ENCODE measurements around the gene NEK9. TPM values are rescaled to one million over a fixed set of nuclear protein-coding genes. Genes with fewer than 3 reads are reported as not detected.
A peak's percentile ranks its signal among the peaks of the same experiment; 100 is the strongest.

The NEK9 gene
- total and polyA plus RNA-seq, 2 experiments from 2014 or later = 16.3 to 31.1 TPM

DNA sequence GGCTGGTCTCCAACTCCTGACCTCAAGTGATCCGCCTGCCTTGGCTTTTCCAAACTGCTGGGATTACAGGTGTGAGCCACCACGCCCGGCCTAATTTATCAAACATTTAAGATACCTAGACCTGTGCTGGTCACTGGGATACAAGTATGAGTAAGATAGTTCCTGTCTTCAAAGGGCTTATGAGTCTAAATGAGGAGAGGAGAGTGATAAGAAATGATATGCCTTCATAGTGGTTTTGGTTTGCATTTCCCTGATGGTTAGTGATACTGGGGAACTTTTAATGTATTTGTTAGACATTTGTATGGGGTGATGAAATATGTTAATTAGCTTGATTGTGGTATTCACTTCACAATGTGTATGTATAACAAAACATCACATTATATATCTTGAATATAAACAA, 28.3 kb upstream of the NEK9 start:
- TF ChIP-seq STAT1 (IDR thresholded peaks at IDR 0.05; ENCODE audit: unreplicated experiment) = no peak
- TF ChIP-seq NANOG (IDR thresholded peaks at IDR 0.05; ENCODE audit: borderline replicate concordance) = no peak
- no peak for TF ChIP-seq JUNB (IDR thresholded peaks at IDR 0.05; ENCODE audit: unreplicated experiment)
- TF ChIP-seq POLR2AphosphoS5 (IDR thresholded peaks at IDR 0.05; ENCODE audit: low read depth) = no peak
- no peak for TF ChIP-seq CREB1 (CRISPR knock-in tag; IDR thresholded peaks at IDR 0.05; ENCODE audit: low read depth)
- peaks cover 26% of the 10 kb centered on the region; the same call in 1 of the 2 replicates for H4K20me1 ChIP-seq (replicated peaks; ENCODE audit: insufficient read depth)
- H3K27me3 Mint-ChIP-seq (ENCODE audit: insufficient read depth, low read depth, poor library complexity) = no peaks in the 10 kb centered on the region
- H3K9me2 ChIP-seq (ENCODE audit: insufficient read depth) = no peaks in the 10 kb centered on the region
- peaks cover 16% of the 10 kb centered on the region; the same call in 2 of the 3 replicates for H3K4me1 Mint-ChIP-seq
- H3K27ac Mint-ChIP-seq = peak overlapping the region; percentile 39
- no peak overlapping the region for H3K27ac ChIP-seq (ENCODE audit: low read depth)
- H3K36me3 ChIP-seq (ENCODE audit: insufficient read depth) = 0 out of 2 replicates have a peak, but pooled peaks cover 5% of the 10 kb centered on the region
- no peak overlapping the region for H3K4me2 ChIP-seq
- no peak overlapping the region for H2AFZ ChIP-seq
- no peaks in the 10 kb centered on the region for H3K9me3 Mint-ChIP-seq
- ATAC-seq (no peak), DNase-seq (ENCODE audit: low spot score) (no peak)
- peaks cover 9% of the 10 kb centered on the region; the same call in 1 of the 2 replicates for H3K4me1 ChIP-seq (ENCODE audit: insufficient read depth)
- H3K27me3 ChIP-seq (ENCODE audit: insufficient read depth) = no peaks in the 10 kb centered on the region
- H3K79me2 ChIP-seq (replicated peaks; ENCODE audit: insufficient read depth) = peaks cover 68% of the 10 kb centered on the region
- no peaks in the 10 kb centered on the region for H3F3A ChIP-seq (replicated peaks; ENCODE audit: low read depth)
- peaks cover 5% of the 10 kb centered on the region; the same call in 2 of the 3 replicates for H3K36me3 Mint-ChIP-seq (ENCODE audit: low read depth)
- H3K4me3 Mint-ChIP-seq = no peak overlapping the region
- H3K4me3 ChIP-seq = no peak overlapping the region

- Histone ChIP-seq H3K9me2 (ENCODE audit: insufficient read depth) (no peaks in the 10 kb centered on the region), H3K36me3 (ENCODE audit: insufficient read depth) (0 out of 2 replicates have a peak, but pooled peaks cover 5% of the 10 kb centered on the region), H4K20me1 (replicated peaks; ENCODE audit: insufficient read depth) (peaks cover 26% of the 10 kb centered on the region; the same call in 1 of the 2 replicates), H3K4me3 (no peak overlapping the region), H3K4me2 (no peak overlapping the region), H3F3A (replicated peaks; ENCODE audit: low read depth) (no peaks in the 10 kb centered on the region), H3K27me3 (ENCODE audit: insufficient read depth) (no peaks in the 10 kb centered on the region), H2AFZ (no peak overlapping the region), H3K27ac (ENCODE audit: low read depth) (no peak overlapping the region), H3K4me1 (ENCODE audit: insufficient read depth) (peaks cover 12% of the 10 kb centered on the region; the same call in 1 of the 2 replicates), H3K79me2 (replicated peaks; ENCODE audit: insufficient read depth) (peaks cover 55% of the 10 kb centered on the region)
- Mint-ChIP-seq H3K4me3 (no peak overlapping the region), H3K4me1 (peaks cover 13% of the 10 kb centered on the region), H3K36me3 (ENCODE audit: low read depth) (peaks cover 14% of the 10 kb centered on the region; the same call in 2 of the 3 replicates), H3K27me3 (ENCODE audit: insufficient read depth, low read depth, poor library complexity) (no peaks in the 10 kb centered on the region), H3K9me3 (no peaks in the 10 kb centered on the region), H3K27ac (peak overlapping the region; percentile 65)
- DNase-seq (ENCODE audit: low spot score) = no peak
- ATAC-seq = peak; percentile 47
- TF ChIP-seq EZH2phosphoT487 (IDR thresholded peaks at IDR 0.05; ENCODE audit: unreplicated experiment) (no peak), POLR2AphosphoS5 (IDR thresholded peaks at IDR 0.05; ENCODE audit: low read depth) (no peak), ZNF114 (CRISPR knock-in tag; IDR thresholded peaks at IDR 0.05) (no peak), STAT1 (IDR thresholded peaks at IDR 0.05; ENCODE audit: unreplicated experiment) (no peak), JUNB (IDR thresholded peaks at IDR 0.05; ENCODE audit: unreplicated experiment) (no peak), CREB1 (CRISPR knock-in tag; IDR thresholded peaks at IDR 0.05; ENCODE audit: low read depth) (no peak)
- TF ChIP-seq, protein P1, sequence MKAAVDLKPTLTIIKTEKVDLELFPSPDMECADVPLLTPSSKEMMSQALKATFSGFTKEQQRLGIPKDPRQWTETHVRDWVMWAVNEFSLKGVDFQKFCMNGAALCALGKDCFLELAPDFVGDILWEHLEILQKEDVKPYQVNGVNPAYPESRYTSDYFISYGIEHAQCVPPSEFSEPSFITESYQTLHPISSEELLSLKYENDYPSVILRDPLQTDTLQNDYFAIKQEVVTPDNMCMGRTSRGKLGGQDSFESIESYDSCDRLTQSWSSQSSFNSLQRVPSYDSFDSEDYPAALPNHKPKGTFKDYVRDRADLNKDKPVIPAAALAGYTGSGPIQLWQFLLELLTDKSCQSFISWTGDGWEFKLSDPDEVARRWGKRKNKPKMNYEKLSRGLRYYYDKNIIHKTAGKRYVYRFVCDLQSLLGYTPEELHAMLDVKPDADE (IDR thresholded peaks at IDR 0.05) = no peak
- TF ChIP-seq, protein P2, sequence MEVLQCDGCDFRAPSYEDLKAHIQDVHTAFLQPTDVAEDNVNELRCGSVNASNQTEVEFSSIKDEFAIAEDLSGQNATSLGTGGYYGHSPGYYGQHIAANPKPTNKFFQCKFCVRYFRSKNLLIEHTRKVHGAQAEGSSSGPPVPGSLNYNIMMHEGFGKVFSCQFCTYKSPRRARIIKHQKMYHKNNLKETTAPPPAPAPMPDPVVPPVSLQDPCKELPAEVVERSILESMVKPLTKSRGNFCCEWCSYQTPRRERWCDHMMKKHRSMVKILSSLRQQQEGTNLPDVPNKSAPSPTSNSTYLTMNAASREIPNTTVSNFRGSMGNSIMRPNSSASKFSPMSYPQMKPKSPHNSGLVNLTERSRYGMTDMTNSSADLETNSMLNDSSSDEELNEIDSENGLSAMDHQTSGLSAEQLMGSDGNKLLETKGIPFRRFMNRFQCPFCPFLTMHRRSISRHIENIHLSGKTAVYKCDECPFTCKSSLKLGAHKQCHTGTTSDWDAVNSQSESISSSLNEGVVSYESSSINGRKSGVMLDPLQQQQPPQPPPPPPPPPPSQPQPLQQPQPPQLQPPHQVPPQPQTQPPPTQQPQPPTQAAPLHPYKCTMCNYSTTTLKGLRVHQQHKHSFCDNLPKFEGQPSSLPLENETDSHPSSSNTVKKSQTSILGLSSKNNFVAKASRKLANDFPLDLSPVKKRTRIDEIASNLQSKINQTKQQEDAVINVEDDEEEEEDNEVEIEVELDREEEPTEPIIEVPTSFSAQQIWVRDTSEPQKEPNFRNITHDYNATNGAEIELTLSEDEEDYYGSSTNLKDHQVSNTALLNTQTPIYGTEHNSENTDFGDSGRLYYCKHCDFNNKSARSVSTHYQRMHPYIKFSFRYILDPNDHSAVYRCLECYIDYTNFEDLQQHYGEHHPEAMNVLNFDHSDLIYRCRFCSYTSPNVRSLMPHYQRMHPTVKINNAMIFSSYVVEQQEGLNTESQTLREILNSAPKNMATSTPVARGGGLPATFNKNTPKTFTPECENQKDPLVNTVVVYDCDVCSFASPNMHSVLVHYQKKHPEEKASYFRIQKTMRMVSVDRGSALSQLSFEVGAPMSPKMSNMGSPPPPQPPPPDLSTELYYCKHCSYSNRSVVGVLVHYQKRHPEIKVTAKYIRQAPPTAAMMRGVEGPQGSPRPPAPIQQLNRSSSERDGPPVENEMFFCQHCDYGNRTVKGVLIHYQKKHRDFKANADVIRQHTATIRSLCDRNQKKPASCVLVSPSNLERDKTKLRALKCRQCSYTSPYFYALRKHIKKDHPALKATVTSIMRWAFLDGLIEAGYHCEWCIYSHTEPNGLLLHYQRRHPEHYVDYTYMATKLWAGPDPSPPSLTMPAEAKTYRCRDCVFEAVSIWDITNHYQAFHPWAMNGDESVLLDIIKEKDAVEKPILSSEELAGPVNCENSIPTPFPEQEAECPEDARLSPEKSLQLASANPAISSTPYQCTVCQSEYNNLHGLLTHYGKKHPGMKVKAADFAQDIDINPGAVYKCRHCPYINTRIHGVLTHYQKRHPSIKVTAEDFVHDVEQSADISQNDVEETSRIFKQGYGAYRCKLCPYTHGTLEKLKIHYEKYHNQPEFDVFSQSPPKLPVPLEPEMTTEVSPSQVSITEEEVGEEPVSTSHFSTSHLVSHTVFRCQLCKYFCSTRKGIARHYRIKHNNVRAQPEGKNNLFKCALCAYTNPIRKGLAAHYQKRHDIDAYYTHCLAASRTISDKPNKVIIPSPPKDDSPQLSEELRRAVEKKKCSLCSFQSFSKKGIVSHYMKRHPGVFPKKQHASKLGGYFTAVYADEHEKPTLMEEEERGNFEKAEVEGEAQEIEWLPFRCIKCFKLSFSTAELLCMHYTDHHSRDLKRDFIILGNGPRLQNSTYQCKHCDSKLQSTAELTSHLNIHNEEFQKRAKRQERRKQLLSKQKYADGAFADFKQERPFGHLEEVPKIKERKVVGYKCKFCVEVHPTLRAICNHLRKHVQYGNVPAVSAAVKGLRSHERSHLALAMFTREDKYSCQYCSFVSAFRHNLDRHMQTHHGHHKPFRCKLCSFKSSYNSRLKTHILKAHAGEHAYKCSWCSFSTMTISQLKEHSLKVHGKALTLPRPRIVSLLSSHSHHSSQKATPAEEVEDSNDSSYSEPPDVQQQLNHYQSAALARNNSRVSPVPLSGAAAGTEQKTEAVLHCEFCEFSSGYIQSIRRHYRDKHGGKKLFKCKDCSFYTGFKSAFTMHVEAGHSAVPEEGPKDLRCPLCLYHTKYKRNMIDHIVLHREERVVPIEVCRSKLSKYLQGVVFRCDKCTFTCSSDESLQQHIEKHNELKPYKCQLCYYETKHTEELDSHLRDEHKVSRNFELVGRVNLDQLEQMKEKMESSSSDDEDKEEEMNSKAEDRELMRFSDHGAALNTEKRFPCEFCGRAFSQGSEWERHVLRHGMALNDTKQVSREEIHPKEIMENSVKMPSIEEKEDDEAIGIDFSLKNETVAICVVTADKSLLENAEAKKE (CRISPR knock-in tag; IDR thresholded peaks at IDR 0.05) = no peak
Measured at GRCh38 chr14:75153295-75153694, 26.4 kb upstream of the NEK9 start.
